Stimulated activated naive CD4-positive, alpha-beta T cell treated with Interleukin-2 at 50 U/mL for 16 hours (primary cell): ENCODE data around the gene LGALS9C.
A peak's percentile ranks its signal among the peaks of the same experiment; 100 is the strongest.
"Not testable (repeated sequence)": the region's sequence is repeated elsewhere in the genome, so short reads cannot be mapped to it uniquely, and the experiment has no call there.

Source experiments
- DNase-seq: peaks from one replicate; lab custom pipeline; 2025; lab: John Stamatoyannopoulos, UW

The LGALS9C gene

GRCh38 chr17:18478977-18479595 lies 2.5 kb downstream of the LGALS9C start:
- DNase-seq, result not testable (repeated sequence)

- DNase-seq, result not testable (repeated sequence)
Observed at GRCh38 chr17:18481775-18482174, 5.2 kb downstream of the LGALS9C start.

- not testable (repeated sequence) for DNase-seq
Observed at GRCh38 chr17:18485936-18486464, 9.4 kb downstream of the LGALS9C start.

GRCh38 chr17:18487633-18488032 lies 11.0 kb downstream of the LGALS9C start:
- DNase-seq, result not testable (repeated sequence)

GRCh38 chr17:18488622-18489021 lies 12.0 kb downstream of the LGALS9C start:
- not testable (repeated sequence) for DNase-seq

- not testable (repeated sequence) for DNase-seq
Observed at GRCh38 chr17:18490016-18490415, 13.4 kb downstream of the LGALS9C start.

GRCh38 chr17:18492712-18493480 lies 16.3 kb downstream of the LGALS9C start:
- DNase-seq, result peak; percentile 1

- not testable (repeated sequence) for DNase-seq
Observed at GRCh38 chr17:18494250-18494768, 17.7 kb downstream of the LGALS9C start.

GRCh38 chr17:18497044-18497443 lies 20.5 kb downstream of the LGALS9C start:
- not testable (repeated sequence) for DNase-seq

GRCh38 chr17:18499100-18499499 lies 22.5 kb downstream of the LGALS9C start:
- not testable (repeated sequence) for DNase-seq

- DNase-seq, result not testable (repeated sequence)
Observed at GRCh38 chr17:18499756-18500155, 23.2 kb downstream of the LGALS9C start.

GRCh38 chr17:18500281-18500680 lies 23.7 kb downstream of the LGALS9C start:
- DNase-seq, result not testable (repeated sequence)

GRCh38 chr17:18500816-18501215 lies 24.2 kb downstream of the LGALS9C start:
- DNase-seq, result not testable (repeated sequence)

GRCh38 chr17:18503221-18503620 lies 26.6 kb downstream of the LGALS9C start:
- not testable (repeated sequence) for DNase-seq

GRCh38 chr17:18507729-18508128 lies 31.1 kb downstream of the LGALS9C start:
- DNase-seq, result not testable (repeated sequence)

- DNase-seq, result not testable (repeated sequence)
Observed at GRCh38 chr17:18508667-18509066, 32.1 kb downstream of the LGALS9C start.

GRCh38 chr17:18521100-18521499 lies 44.5 kb downstream of the LGALS9C start:
- DNase-seq, result not testable (repeated sequence)

GRCh38 chr17:18525015-18525414 lies 48.4 kb downstream of the LGALS9C start:
- not testable (repeated sequence) for DNase-seq

- not testable (repeated sequence) for DNase-seq
Observed at GRCh38 chr17:18526168-18526800, 49.7 kb downstream of the LGALS9C start.

- DNase-seq, result not testable (repeated sequence)
Observed at GRCh38 chr17:18527354-18527753, 50.8 kb downstream of the LGALS9C start.

- not testable (repeated sequence) for DNase-seq
Observed at GRCh38 chr17:18528435-18528834, 51.8 kb downstream of the LGALS9C start.

GRCh38 chr17:18528899-18529500 lies 52.4 kb downstream of the LGALS9C start:
- not testable (repeated sequence) for DNase-seq
